HepG2 (cell line): ENCODE measurements around the gene NPPA. TPM values are rescaled to one million over a fixed set of nuclear protein-coding genes. Genes with fewer than 3 reads are reported as not detected.
A peak's percentile ranks its signal among the peaks of the same experiment; 100 is the strongest.

Source experiments
- BRCA1 ChIP-seq: sonication (generic); formaldehyde crosslinking; IDR thresholded peaks from 2 replicates; pipeline ENCODE4 v1.4.0; 2020; ENCODE audit warnings: missing genetic modification reagents
- EEA1 ChIP-seq: sonication (generic); formaldehyde crosslinking; IDR thresholded peaks from 2 replicates; pipeline ENCODE4 v1.5.1; 2020; ENCODE audit warnings: mild to moderate bottlenecking, missing genetic modification reagents, borderline replicate concordance
- JUND ChIP-seq: sonication (generic); formaldehyde crosslinking; IDR thresholded peaks from 2 replicates; pipeline ENCODE4 v1.8.0; 2022; ENCODE audit warnings: mild to moderate bottlenecking, missing genetic modification reagents
- KAT2B ChIP-seq: fragments of 150-350 bp; IDR thresholded peaks from 2 replicates; pipeline ENCODE4 v1.6.1; 2014; ENCODE audit warnings: low read depth, low read length, borderline replicate concordance
- KDM3A ChIP-seq: IDR thresholded peaks from 2 replicates; pipeline ENCODE4 v1.6.1; 2018; ENCODE audit warnings: low read depth, missing compliant biosample characterization
- KDM6A ChIP-seq: IDR thresholded peaks from 2 replicates; pipeline ENCODE4 v1.6.1; 2016; ENCODE audit warnings: low read depth
- ONECUT2 ChIP-seq: sonication (generic); formaldehyde crosslinking; IDR thresholded peaks from 2 replicates; pipeline ENCODE4 v1.4.0; 2020; ENCODE audit warnings: missing genetic modification reagents
- TBX2 ChIP-seq: sonication (generic); formaldehyde crosslinking; IDR thresholded peaks from 2 replicates; pipeline ENCODE4 v1.5.0; 2020; ENCODE audit warnings: missing genetic modification reagents, mild to moderate bottlenecking, borderline replicate concordance
- U2AF2 ChIP-seq: fragments of 200-400 bp; formaldehyde crosslinking; IDR thresholded peaks from 2 replicates; pipeline ENCODE4 v1.6.1; 2017; ENCODE audit warnings: low read depth, mild to moderate bottlenecking, low read length
- ZNF326 ChIP-seq: sonication (generic); formaldehyde crosslinking; IDR thresholded peaks from 2 replicates; pipeline ENCODE4 v1.4.0; 2020; ENCODE audit warnings: missing genetic modification reagents, borderline replicate concordance
- ZNF558 ChIP-seq: sonication (generic); formaldehyde crosslinking; IDR thresholded peaks from 2 replicates; pipeline ENCODE4 v1.9.0; 2022; ENCODE audit warnings: mild to moderate bottlenecking, missing genetic modification reagents, borderline replicate concordance
- ZNF720 ChIP-seq: sonication (generic); formaldehyde crosslinking; IDR thresholded peaks from 2 replicates; pipeline ENCODE4 v1.4.0; 2020; ENCODE audit warnings: missing genetic modification reagents
- ZNF772 ChIP-seq: sonication (generic); formaldehyde crosslinking; IDR thresholded peaks from 2 replicates; pipeline ENCODE4 v1.5.0; 2020; ENCODE audit warnings: mild to moderate bottlenecking, missing genetic modification reagents
- ZNF788 ChIP-seq: sonication (generic); formaldehyde crosslinking; IDR thresholded peaks from 2 replicates; pipeline ENCODE4 v1.5.0; 2020; ENCODE audit warnings: mild to moderate bottlenecking, missing genetic modification reagents, borderline replicate concordance
- polyA plus RNA-seq, 8 experiments: library from polyadenylated mRNA; depleted of rRNA in 3 of 8; stranded (reverse) in 7 of 8; unstranded in 1 of 8; fragments of >200 nt; fragmentation: Illumina TruSeq in 4 of 8; extraction: Trizol in 4 of 8; gene quantifications; 2 replicates each; pipeline versions ENCODE4 v1.2.1 to v1.2.3, GENCODE V29; 2011 to 2016; ENCODE audit warnings: low read depth in 4 of 8, missing spikeins in 1 of 8, mixed read lengths in 1 of 8; ENCODE audit not compliant: insufficient read depth in 1 of 8
- total RNA-seq, 5 experiments: library from RNA; depleted of rRNA; stranded (reverse); fragments of >200 nt; fragmentation: Illumina TruSeq; extraction: Trizol; gene quantifications; 2 replicates each; pipeline ENCODE4 v1.2.3, GENCODE V29; 2016; ENCODE audit warnings: low read depth in 1 of 5
- TF ChIP-seq, protein P1 (sequence below), 2 experiments: IDR thresholded peaks; 2 replicates each; pipeline ENCODE4 v1.6.1; 2011 to 2012; ENCODE audit warnings: low read length in 2 of 2, borderline replicate concordance in 1 of 2, low read depth in 1 of 2, mild to moderate bottlenecking in 1 of 2, moderate library complexity in 1 of 2
- TF ChIP-seq, protein P2 (sequence below): sonication (generic); formaldehyde crosslinking; IDR thresholded peaks from 2 replicates; pipeline ENCODE4 v1.5.0; 2020; ENCODE audit warnings: missing genetic modification reagents
- TF ChIP-seq, protein P3 (sequence below): IDR thresholded peaks from 2 replicates; pipeline ENCODE4 v1.6.1; 2018; ENCODE audit warnings: missing genetic modification reagents, mild to moderate bottlenecking, missing compliant biosample characterization
- TF ChIP-seq, protein P4 (sequence below): sonication (generic); IDR thresholded peaks from 2 replicates; pipeline ENCODE4 v1.6.1; 2016; ENCODE audit warnings: low read depth, borderline replicate concordance
- TF ChIP-seq, protein P5 (sequence below): sonication (generic); formaldehyde crosslinking; IDR thresholded peaks from 2 replicates; pipeline ENCODE4 v1.4.0; 2020; ENCODE audit warnings: missing genetic modification reagents

NPPA gene
- total and polyA plus RNA-seq, 2 of the 13 experiments (the other 11 are each of a cell fraction or from before 2014, with no cell fraction given), result not detected

DNA sequence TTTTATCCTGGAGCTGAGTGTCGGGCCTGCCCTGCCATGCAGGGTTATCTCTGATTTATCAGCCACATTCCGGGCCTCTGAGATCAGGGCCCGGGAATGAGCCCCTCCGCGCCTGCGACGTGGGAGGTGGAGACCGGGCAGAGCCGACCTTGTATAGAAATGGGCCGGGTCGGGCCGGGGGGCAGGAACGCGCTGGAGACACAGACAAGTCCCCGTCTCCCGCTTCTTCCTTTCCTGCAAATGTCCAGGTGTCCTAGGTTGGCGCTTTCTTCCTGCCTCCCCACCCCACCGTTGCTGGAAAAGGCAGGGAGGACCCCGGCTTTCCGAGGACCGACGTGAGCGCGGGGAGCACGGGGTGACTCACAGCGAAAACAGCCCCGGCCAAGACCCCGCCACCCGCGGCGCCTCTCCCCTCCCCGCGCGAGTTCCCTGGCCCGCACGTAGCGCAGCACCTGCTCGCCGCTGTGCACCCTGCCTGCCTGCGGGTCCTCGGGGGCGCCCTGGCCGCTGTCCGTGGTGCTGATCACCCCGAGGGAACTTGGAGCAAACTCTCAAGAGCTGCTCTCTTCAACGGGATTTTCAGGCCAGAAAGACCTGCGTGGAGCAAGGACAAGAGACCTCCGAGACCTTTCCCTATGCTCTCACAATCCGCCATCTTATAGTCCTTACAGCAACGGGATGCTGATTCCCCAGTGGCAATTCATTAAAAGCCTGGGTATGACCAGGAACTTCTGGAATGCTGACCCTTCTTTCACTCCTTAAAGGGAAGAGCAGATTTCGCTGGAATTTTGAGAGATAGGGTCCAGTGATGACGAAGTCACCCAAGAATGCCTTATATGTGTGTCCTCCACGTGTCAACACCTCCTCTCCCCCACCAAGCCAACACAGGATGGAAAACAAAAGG lies 11.6 kb upstream of the NPPA start (continued):
- TF ChIP-seq EEA1 (CRISPR knock-in tag) (peak; percentile 96), U2AF2 (no peak), ZNF772 (CRISPR knock-in tag) (peak; percentile 80; the same call in 1 of the 2 replicates), KDM3A (CRISPR knock-in tag) (peak; percentile 97; the same call in 1 of the 2 replicates), BRCA1 (CRISPR knock-in tag) (peak; percentile 99), ZNF720 (CRISPR knock-in tag) (no peak), TBX2 (CRISPR knock-in tag) (peak; percentile 80; the same call in 1 of the 2 replicates), JUND (CRISPR knock-in tag) (peak; percentile 81; the same call in 1 of the 2 replicates), KAT2B (no peak), ONECUT2 (CRISPR knock-in tag) (peak; percentile 74), ZNF558 (CRISPR knock-in tag) (peak; percentile 100), KDM6A (CRISPR knock-in tag) (0 out of 2 replicates have a peak, but pooled peaks have one; percentile 23), ZNF788 (CRISPR knock-in tag) (peak; percentile 86), ZNF326 (CRISPR knock-in tag) (no peak)
- TF ChIP-seq, protein P1, sequence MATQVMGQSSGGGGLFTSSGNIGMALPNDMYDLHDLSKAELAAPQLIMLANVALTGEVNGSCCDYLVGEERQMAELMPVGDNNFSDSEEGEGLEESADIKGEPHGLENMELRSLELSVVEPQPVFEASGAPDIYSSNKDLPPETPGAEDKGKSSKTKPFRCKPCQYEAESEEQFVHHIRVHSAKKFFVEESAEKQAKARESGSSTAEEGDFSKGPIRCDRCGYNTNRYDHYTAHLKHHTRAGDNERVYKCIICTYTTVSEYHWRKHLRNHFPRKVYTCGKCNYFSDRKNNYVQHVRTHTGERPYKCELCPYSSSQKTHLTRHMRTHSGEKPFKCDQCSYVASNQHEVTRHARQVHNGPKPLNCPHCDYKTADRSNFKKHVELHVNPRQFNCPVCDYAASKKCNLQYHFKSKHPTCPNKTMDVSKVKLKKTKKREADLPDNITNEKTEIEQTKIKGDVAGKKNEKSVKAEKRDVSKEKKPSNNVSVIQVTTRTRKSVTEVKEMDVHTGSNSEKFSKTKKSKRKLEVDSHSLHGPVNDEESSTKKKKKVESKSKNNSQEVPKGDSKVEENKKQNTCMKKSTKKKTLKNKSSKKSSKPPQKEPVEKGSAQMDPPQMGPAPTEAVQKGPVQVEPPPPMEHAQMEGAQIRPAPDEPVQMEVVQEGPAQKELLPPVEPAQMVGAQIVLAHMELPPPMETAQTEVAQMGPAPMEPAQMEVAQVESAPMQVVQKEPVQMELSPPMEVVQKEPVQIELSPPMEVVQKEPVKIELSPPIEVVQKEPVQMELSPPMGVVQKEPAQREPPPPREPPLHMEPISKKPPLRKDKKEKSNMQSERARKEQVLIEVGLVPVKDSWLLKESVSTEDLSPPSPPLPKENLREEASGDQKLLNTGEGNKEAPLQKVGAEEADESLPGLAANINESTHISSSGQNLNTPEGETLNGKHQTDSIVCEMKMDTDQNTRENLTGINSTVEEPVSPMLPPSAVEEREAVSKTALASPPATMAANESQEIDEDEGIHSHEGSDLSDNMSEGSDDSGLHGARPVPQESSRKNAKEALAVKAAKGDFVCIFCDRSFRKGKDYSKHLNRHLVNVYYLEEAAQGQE (IDR thresholded peaks at IDR 0.05; ENCODE audit: borderline replicate concordance in 1 of 2, low read depth in 1 of 2, low read length in 2 of 2), result peak; percentile 99 to 100
- TF ChIP-seq, protein P2, sequence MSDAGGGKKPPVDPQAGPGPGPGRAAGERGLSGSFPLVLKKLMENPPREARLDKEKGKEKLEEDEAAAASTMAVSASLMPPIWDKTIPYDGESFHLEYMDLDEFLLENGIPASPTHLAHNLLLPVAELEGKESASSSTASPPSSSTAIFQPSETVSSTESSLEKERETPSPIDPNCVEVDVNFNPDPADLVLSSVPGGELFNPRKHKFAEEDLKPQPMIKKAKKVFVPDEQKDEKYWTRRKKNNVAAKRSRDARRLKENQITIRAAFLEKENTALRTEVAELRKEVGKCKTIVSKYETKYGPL (CRISPR knock-in tag), result peak; percentile 95
- TF ChIP-seq, protein P3, sequence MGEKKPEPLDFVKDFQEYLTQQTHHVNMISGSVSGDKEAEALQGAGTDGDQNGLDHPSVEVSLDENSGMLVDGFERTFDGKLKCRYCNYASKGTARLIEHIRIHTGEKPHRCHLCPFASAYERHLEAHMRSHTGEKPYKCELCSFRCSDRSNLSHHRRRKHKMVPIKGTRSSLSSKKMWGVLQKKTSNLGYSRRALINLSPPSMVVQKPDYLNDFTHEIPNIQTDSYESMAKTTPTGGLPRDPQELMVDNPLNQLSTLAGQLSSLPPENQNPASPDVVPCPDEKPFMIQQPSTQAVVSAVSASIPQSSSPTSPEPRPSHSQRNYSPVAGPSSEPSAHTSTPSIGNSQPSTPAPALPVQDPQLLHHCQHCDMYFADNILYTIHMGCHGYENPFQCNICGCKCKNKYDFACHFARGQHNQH, result peak; percentile 91
- TF ChIP-seq, protein P4, sequence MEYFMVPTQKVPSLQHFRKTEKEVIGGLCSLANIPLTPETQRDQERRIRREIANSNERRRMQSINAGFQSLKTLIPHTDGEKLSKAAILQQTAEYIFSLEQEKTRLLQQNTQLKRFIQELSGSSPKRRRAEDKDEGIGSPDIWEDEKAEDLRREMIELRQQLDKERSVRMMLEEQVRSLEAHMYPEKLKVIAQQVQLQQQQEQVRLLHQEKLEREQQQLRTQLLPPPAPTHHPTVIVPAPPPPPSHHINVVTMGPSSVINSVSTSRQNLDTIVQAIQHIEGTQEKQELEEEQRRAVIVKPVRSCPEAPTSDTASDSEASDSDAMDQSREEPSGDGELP, result 0 out of 2 replicates have a peak, but pooled peaks have one; percentile 32
- TF ChIP-seq, protein P5, sequence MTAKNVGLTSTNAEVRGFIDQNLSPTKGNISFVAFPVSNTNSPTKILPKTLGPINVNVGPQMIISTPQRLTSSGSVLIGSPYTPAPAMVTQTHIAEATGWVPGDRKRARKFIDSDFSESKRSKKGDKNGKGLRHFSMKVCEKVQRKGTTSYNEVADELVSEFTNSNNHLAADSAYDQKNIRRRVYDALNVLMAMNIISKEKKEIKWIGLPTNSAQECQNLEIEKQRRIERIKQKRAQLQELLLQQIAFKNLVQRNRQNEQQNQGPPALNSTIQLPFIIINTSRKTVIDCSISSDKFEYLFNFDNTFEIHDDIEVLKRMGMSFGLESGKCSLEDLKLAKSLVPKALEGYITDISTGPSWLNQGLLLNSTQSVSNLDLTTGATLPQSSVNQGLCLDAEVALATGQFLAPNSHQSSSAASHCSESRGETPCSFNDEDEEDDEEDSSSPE (CRISPR knock-in tag), result no peak
